ENCODE measurements around the gene CAST. TPM values are rescaled to one million over a fixed set of nuclear protein-coding genes. Genes with fewer than 3 reads are reported as not detected.

Gene CAST
- total RNA-seq, 2 experiments from 2014 or later, result 124 to 131 TPM

DNA sequence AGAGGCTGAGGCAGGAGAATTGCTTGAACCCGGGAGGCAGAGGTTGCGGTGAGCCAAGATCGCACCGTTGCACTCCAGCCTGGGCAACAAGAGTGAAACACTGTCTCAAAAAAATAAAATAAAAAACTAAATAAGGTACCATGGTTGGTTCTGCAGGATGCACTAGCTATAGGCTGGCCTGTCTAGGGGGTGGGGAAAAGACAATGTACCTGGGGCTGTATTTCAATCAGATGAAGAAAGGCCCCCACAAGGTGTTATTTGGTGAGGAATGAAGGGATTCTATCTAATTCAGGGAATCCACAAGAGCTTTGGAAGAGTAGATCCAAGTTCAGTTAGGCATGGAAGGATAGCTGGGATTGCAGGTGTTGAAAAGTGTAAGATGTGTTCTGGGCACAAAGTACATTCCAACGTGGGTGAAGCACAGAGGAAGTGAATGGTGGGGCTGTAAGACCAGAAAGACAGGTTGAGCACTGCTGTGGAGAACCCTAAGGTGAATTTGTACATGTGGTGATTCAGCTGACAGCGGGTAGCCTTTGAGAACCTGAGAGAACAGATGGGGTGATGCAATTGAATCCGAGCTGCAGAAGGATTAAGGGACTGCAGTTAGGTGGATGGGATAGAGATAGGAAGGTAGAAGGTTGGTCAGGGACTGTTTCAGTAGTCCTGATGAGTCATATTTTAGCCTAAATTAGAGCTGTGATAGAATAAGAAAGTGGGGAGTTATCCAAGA lies 71.8 kb downstream of the CAST start:
- H3K27ac Mint-ChIP-seq, result peak overlapping the region; percentile 7
- H3K4me1 Mint-ChIP-seq (ENCODE audit: low read depth), result peaks cover 5% of the 10 kb centered on the region
- no peaks in the 10 kb centered on the region for H3K27me3 Mint-ChIP-seq
- H3K36me3 Mint-ChIP-seq (ENCODE audit: low read depth), result peaks cover 17% of the 10 kb centered on the region
- H3K4me3 Mint-ChIP-seq, result no peak overlapping the region
- no peak for ATAC-seq
- no peak for DNase-seq
- POLR2A ChIA-PET, result no interaction called here
- no peaks in the 10 kb centered on the region for H3K9me3 Mint-ChIP-seq
- TF ChIP-seq, protein P1, sequence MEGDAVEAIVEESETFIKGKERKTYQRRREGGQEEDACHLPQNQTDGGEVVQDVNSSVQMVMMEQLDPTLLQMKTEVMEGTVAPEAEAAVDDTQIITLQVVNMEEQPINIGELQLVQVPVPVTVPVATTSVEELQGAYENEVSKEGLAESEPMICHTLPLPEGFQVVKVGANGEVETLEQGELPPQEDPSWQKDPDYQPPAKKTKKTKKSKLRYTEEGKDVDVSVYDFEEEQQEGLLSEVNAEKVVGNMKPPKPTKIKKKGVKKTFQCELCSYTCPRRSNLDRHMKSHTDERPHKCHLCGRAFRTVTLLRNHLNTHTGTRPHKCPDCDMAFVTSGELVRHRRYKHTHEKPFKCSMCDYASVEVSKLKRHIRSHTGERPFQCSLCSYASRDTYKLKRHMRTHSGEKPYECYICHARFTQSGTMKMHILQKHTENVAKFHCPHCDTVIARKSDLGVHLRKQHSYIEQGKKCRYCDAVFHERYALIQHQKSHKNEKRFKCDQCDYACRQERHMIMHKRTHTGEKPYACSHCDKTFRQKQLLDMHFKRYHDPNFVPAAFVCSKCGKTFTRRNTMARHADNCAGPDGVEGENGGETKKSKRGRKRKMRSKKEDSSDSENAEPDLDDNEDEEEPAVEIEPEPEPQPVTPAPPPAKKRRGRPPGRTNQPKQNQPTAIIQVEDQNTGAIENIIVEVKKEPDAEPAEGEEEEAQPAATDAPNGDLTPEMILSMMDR (IDR thresholded peaks at IDR 0.05), result no peak
- CTCF ChIA-PET, result interaction anchor here (1.1 to 1.7 kb wide), 3 partner anchors 9 to 114 kb away, joined by 3 to 6 read pairs (median 5); no protein-coding TSS in a partner anchor
- intact Hi-C loops (cut with micrococcal nuclease), result no loop called here

- POLR2A ChIA-PET, result interaction anchor here (0.7 kb wide), 1 partner anchor 31 kb away, joined by 3 read pairs; no protein-coding TSS in a partner anchor
- no peak for ATAC-seq
- CTCF ChIA-PET, result interaction anchor here (1.1 to 1.7 kb wide), 2 partner anchors 17 to 115 kb away, joined by 3 to 6 read pairs; no protein-coding TSS in a partner anchor
- DNase-seq, result no peak
- TF ChIP-seq, protein P1 (IDR thresholded peaks at IDR 0.05), result no peak
- no peak overlapping the region for H3K4me3 Mint-ChIP-seq
- no peaks in the 10 kb centered on the region for H3K27me3 Mint-ChIP-seq
- peaks cover 16% of the 10 kb centered on the region for H3K36me3 Mint-ChIP-seq (ENCODE audit: low read depth)
- H3K4me1 Mint-ChIP-seq (ENCODE audit: low read depth), result peaks cover 5% of the 10 kb centered on the region
- intact Hi-C loops (cut with micrococcal nuclease), result no loop called here
- H3K27ac Mint-ChIP-seq, result no peak overlapping the region
- no peaks in the 10 kb centered on the region for H3K9me3 Mint-ChIP-seq
Observed at GRCh38 chr5:96734871-96735325, 72.7 kb downstream of the CAST start.

- ChIA-PET POLR2A (no interaction called here), CTCF (no interaction called here)
- TF ChIP-seq, protein P1 (IDR thresholded peaks at IDR 0.05), result no peak
- no peaks in the 10 kb centered on the region for H3K27me3 Mint-ChIP-seq
- intact Hi-C loops (cut with micrococcal nuclease), result no loop called here
- peaks cover 17% of the 10 kb centered on the region for H3K4me1 Mint-ChIP-seq (ENCODE audit: low read depth)
- no peaks in the 10 kb centered on the region for H3K9me3 Mint-ChIP-seq
- H3K27ac Mint-ChIP-seq, result no peak overlapping the region
- peaks cover 13% of the 10 kb centered on the region for H3K36me3 Mint-ChIP-seq (ENCODE audit: low read depth)
- H3K4me3 Mint-ChIP-seq, result no peak overlapping the region
- DNase-seq (no peak), ATAC-seq (no peak)
Observed at GRCh38 chr5:96736937-96737336, 74.8 kb downstream of the CAST start.

DNA sequence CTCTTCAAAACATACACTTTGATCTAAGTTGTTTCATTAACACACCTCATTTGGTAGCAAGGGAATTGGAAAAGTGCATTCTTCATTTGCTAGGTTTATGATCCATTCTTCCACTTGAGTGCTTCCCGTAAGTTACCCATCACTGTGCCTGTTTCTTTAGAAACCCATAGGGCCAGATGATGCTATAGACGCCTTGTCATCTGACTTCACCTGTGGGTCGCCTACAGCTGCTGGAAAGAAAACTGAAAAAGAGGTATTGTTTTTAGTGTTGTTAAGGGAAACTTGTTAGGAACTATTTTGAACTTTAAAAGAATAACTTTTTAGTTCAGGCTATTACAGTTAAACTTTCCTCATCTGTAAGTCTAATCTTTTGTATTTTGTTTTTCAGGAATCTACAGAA lies 78.9 kb downstream of the CAST start:
- Mint-ChIP-seq H3K4me3 (no peak overlapping the region), H3K36me3 (ENCODE audit: low read depth) (peaks cover 40% of the 10 kb centered on the region), H3K4me1 (ENCODE audit: low read depth) (peaks cover 33% of the 10 kb centered on the region), H3K27me3 (no peaks in the 10 kb centered on the region), H3K27ac (peak overlapping the region; percentile 40), H3K9me3 (peaks cover 2% of the 10 kb centered on the region)
- DNase-seq (no peak), ATAC-seq (no peak)
- ChIA-PET POLR2A (interaction anchor here (0.9 to 1.8 kb wide), 2 partner anchors 9 to 11 kb away, joined by 3 to 4 read pairs; no protein-coding TSS in a partner anchor), CTCF (interaction anchor here (3.7 kb wide), 1 partner anchor 11 kb away, joined by 22 read pairs; no protein-coding TSS in a partner anchor)
- intact Hi-C loops (cut with micrococcal nuclease), result loop anchor here (10.0 kb wide), 1 partner anchor 126 kb away; no protein-coding TSS in a partner anchor
- TF ChIP-seq, protein P1 (IDR thresholded peaks at IDR 0.05), result no peak

DNA sequence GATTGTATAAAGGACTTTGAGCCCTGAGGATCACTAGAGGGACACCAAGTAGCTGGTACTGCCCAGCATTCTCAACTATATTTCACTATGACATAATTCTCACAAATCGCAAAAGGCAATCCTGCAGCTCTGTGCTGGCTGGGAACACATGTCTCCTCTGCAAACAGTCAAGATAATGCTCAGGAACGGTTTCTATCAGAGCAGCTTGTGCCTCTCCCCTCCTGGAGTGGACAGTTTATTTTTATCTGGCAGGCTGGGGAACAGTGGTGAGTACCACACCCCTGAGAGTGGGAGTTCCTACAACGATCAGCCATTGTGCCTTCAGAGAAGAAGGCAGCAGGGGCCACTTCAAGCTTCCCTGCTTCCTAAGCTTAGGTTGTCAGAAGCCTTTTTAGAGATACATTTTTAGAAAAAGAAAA lies 79.7 kb downstream of the CAST start:
- CTCF ChIA-PET, result interaction anchor here (0.8 to 3.7 kb wide), 4 partner anchors 10 to 127 kb away, joined by 3 to 22 read pairs (median 4); no protein-coding TSS in a partner anchor
- intact Hi-C loops (cut with micrococcal nuclease), result loop anchor here (10.0 kb wide), 1 partner anchor 127 kb away; no protein-coding TSS in a partner anchor

More for the DNA sequence above, 79.7 kb downstream of the CAST start:
- peak overlapping the region; percentile 21 for H3K27ac Mint-ChIP-seq
- TF ChIP-seq, protein P1 (IDR thresholded peaks at IDR 0.05), result no peak
- no peak for DNase-seq
- H3K4me3 Mint-ChIP-seq, result no peak overlapping the region
- POLR2A ChIA-PET, result interaction anchor here (0.9 to 1.8 kb wide), 3 partner anchors 9 to 127 kb away, joined by 3 to 5 read pairs (median 4); no protein-coding TSS in a partner anchor
- peaks cover 41% of the 10 kb centered on the region for H3K36me3 Mint-ChIP-seq (ENCODE audit: low read depth)
- peaks cover 2% of the 10 kb centered on the region for H3K9me3 Mint-ChIP-seq
- H3K27me3 Mint-ChIP-seq, result no peaks in the 10 kb centered on the region
- ATAC-seq, result no peak
- peaks cover 37% of the 10 kb centered on the region for H3K4me1 Mint-ChIP-seq (ENCODE audit: low read depth)
